SK-N-SH (cell line): ENCODE measurements around the gene LCA5L. TPM values are rescaled to one million over a fixed set of nuclear protein-coding genes. Genes with fewer than 3 reads are reported as not detected.

Experiments
- CTCF ChIA-PET: fragments of 300-600, 350-600 bp; formaldehyde crosslinking; extraction: SDS; loops from one replicate; lab custom pipeline; 2021; lab: Yijun Ruan, JAX
- POLR2A ChIA-PET: fragments of 350-600 bp; sonication (Branson Sonifier 250); formaldehyde crosslinking; extraction: SDS; loops from one replicate; lab custom pipeline; 2020; ENCODE audit warnings: antibody characterized with exemption, inconsistent platforms; lab: Yijun Ruan, JAX
- DNase-seq: peaks from one replicate; pipeline ENCODE4 v3.0.0; 2012
- H2AFZ ChIP-seq: fragments of 200-600 bp; sonication (generic); 2 replicates; pipeline ENCODE4 v1.8.1; 2016; ENCODE audit warnings: antibody characterized with exemption, mild to moderate bottlenecking, low read depth
- H3F3A ChIP-seq: fragments of 200-600 bp; sonication (generic); replicated peaks from 2 replicates; pipeline ENCODE3; 2016; ENCODE audit warnings: antibody characterized with exemption, mild to moderate bottlenecking; ENCODE audit not compliant: insufficient read depth
- H3K27ac ChIP-seq, 2 experiments: fragments of 200-500 bp in 1 of 2; fragments of 200-600 bp in 1 of 2; sonication (Bioruptor generic) in 1 of 2; sonication (generic), shearing (Covaris generic) in 1 of 2; 2 replicates each; pipeline versions ENCODE4 v1.5.1 to v1.6.1; 2014 to 2016; ENCODE audit warnings: low read depth in 2 of 2, inconsistent platforms in 1 of 2, low read length in 1 of 2, mild to moderate bottlenecking in 1 of 2, mixed read lengths in 1 of 2
- H3K27me3 ChIP-seq: fragments of 200-600 bp; sonication (generic), shearing (Covaris generic); 2 replicates; pipeline ENCODE4 v1.6.1; 2016; ENCODE audit warnings: mixed run types; ENCODE audit not compliant: insufficient read depth
- H3K36me3 ChIP-seq, 2 experiments: fragments of 200-500 bp in 1 of 2; fragments of 200-600 bp in 1 of 2; sonication (Bioruptor generic) in 1 of 2; sonication (generic) in 1 of 2; replicated peaks in 1 of 2; 2 replicates each; pipeline versions ENCODE3 to v1.5.1; 2014 to 2016; ENCODE audit warnings: low read length in 1 of 2, mild to moderate bottlenecking in 1 of 2; ENCODE audit not compliant: insufficient read depth in 2 of 2, control insufficient read depth in 1 of 2
- H3K4me1 ChIP-seq, 2 experiments: fragments of 200-500 bp in 1 of 2; fragments of 200-600 bp in 1 of 2; sonication (Bioruptor generic) in 1 of 2; sonication (generic), shearing (Covaris generic) in 1 of 2; 2 replicates each; pipeline versions ENCODE4 v1.5.1 to v1.6.1; 2014 to 2016; ENCODE audit warnings: low read depth in 1 of 2, low read length in 1 of 2, mixed run types in 1 of 2; ENCODE audit not compliant: insufficient read depth in 2 of 2, control insufficient read depth in 1 of 2
- H3K4me2 ChIP-seq: fragments of 200-600 bp; sonication (generic), shearing (Covaris generic); 2 replicates; pipeline ENCODE4 v1.6.1; 2017; ENCODE audit warnings: mixed run types
- H3K4me3 ChIP-seq, 2 experiments: fragments of 200-500 bp in 1 of 2; fragments of 200-600 bp in 1 of 2; sonication (Bioruptor generic) in 1 of 2; sonication (generic), shearing (Covaris generic) in 1 of 2; 2 replicates each; pipeline versions ENCODE4 v1.5.1 to v1.8.1; 2014 to 2016; ENCODE audit warnings: low read depth in 2 of 2, inconsistent platforms in 1 of 2, low read length in 1 of 2, mild to moderate bottlenecking in 1 of 2, mixed read lengths in 1 of 2, moderate library complexity in 1 of 2
- H3K79me2 ChIP-seq: fragments of 200-600 bp; sonication (generic); 2 replicates; pipeline ENCODE4 v1.8.1; 2017; ENCODE audit warnings: mild to moderate bottlenecking; ENCODE audit not compliant: insufficient read depth
- H3K9ac ChIP-seq: fragments of 200-600 bp; sonication (generic); 2 replicates; pipeline ENCODE4 v1.6.1; 2017; ENCODE audit warnings: mixed run types
- H3K9me2 ChIP-seq: fragments of 200-600 bp; sonication (generic); 2 replicates; pipeline ENCODE4 v1.6.1; 2017; ENCODE audit warnings: mixed run types
- H3K9me3 ChIP-seq: fragments of 200-600 bp; sonication (generic); 2 replicates; pipeline ENCODE4 v1.6.1; 2017; ENCODE audit warnings: mixed run types, mild to moderate bottlenecking, moderate library complexity
- H4K20me1 ChIP-seq: fragments of 200-600 bp; sonication (generic); 2 replicates; pipeline ENCODE4 v1.6.1; 2017; ENCODE audit warnings: mild to moderate bottlenecking, mixed run types; ENCODE audit not compliant: insufficient read depth
- CHD2 ChIP-seq: fragments of 150-350 bp; IDR thresholded peaks from 2 replicates; pipeline ENCODE4 v1.6.1; 2018; ENCODE audit warnings: low read length; ENCODE audit not compliant: partially characterized antibody
- CTCF ChIP-seq: fragments of 200-600 bp; sonication (generic); IDR thresholded peaks from 2 replicates; pipeline ENCODE4 v1.6.1; 2017; ENCODE audit warnings: antibody characterized with exemption, mild to moderate bottlenecking, moderate library complexity
- EP300 ChIP-seq, 2 experiments: IDR thresholded peaks; 2 replicates each; pipeline versions ENCODE4 v1.4.0 to v1.6.1; 2012; ENCODE audit warnings: borderline replicate concordance in 1 of 2, low read depth in 1 of 2, low read length in 1 of 2
- EZH2phosphoT487 ChIP-seq: fragments of 200-600 bp; sonication (generic); IDR thresholded peaks from 2 replicates; pipeline ENCODE4 v1.6.1; 2017; ENCODE audit warnings: low read depth, mixed run types, mild to moderate bottlenecking, antibody characterized with exemption, moderate library complexity, borderline replicate concordance
- FOSL2 ChIP-seq: IDR thresholded peaks from 2 replicates; pipeline ENCODE4 v1.4.0; 2012; ENCODE audit warnings: low read depth, mild to moderate bottlenecking, moderate library complexity, borderline replicate concordance
- FOXJ3 ChIP-seq: sonication (generic); formaldehyde crosslinking; IDR thresholded peaks from 2 replicates; pipeline ENCODE4 v1.5.1; 2020; ENCODE audit warnings: mild to moderate bottlenecking, missing genetic modification reagents
- FOXM1 ChIP-seq: IDR thresholded peaks from 2 replicates; pipeline ENCODE4 v1.4.0; 2012; ENCODE audit warnings: low read depth, mild to moderate bottlenecking
- GABPA ChIP-seq: IDR thresholded peaks from 2 replicates; pipeline ENCODE4 v1.4.0; 2012; ENCODE audit warnings: low read depth, mild to moderate bottlenecking
- MAX ChIP-seq: IDR thresholded peaks from 2 replicates; pipeline ENCODE4 v1.4.0; 2012; ENCODE audit warnings: low read depth
- MXI1 ChIP-seq: IDR thresholded peaks from 2 replicates; pipeline ENCODE4 v1.6.1; 2012; ENCODE audit warnings: mild to moderate bottlenecking, low read depth, low read length, improper control_type of control experiment
- NFIC ChIP-seq: IDR thresholded peaks from 2 replicates; pipeline ENCODE4 v1.4.0; 2012; ENCODE audit warnings: borderline replicate concordance
- POLR2AphosphoS5 ChIP-seq: IDR thresholded peaks from 2 replicates; pipeline ENCODE4 v1.6.1; 2012; ENCODE audit warnings: low read depth, low read length
- RCOR1 ChIP-seq: fragments of 150-350 bp; IDR thresholded peaks from 2 replicates; pipeline ENCODE4 v1.6.1; 2017; ENCODE audit warnings: antibody characterized with exemption, low read length
- REST ChIP-seq: IDR thresholded peaks from 2 replicates; pipeline ENCODE4 v1.6.1; 2012; ENCODE audit warnings: mild to moderate bottlenecking, low read depth, low read length, moderate library complexity
- RFX5 ChIP-seq: IDR thresholded peaks from 2 replicates; pipeline ENCODE4 v1.6.1; 2012; ENCODE audit warnings: mild to moderate bottlenecking, improper control_type of control experiment, low read length
- RXRA ChIP-seq: IDR thresholded peaks from 2 replicates; pipeline ENCODE4 v1.4.0; 2012; ENCODE audit warnings: low read depth, mild to moderate bottlenecking, borderline replicate concordance
- SIN3A ChIP-seq: IDR thresholded peaks from 2 replicates; pipeline ENCODE4 v1.6.1; 2012; ENCODE audit warnings: low read depth, mild to moderate bottlenecking, low read length, moderate library complexity, borderline replicate concordance
- TAF1 ChIP-seq: IDR thresholded peaks from 2 replicates; pipeline ENCODE4 v1.6.1; 2012; ENCODE audit warnings: low read depth, mild to moderate bottlenecking, low read length, moderate library complexity, borderline replicate concordance
- WGBS: methylation state at CpG from one replicate; pipeline ENCODE4 v1.1.6; 2017; ENCODE audit warnings: low lambda C conversion rate; 5-methylcytosine and 5-hydroxymethylcytosine counted together
- polyA plus RNA-seq, 3 experiments: library from polyadenylated mRNA; depleted of rRNA; stranded (reverse); fragments of >200 nt; gene quantifications; 2 replicates each; pipeline ENCODE4 v1.2.3, GENCODE V29; 2012
- TF ChIP-seq, protein P1 (sequence below): fragments of 150-350 bp; IDR thresholded peaks from 2 replicates; pipeline ENCODE4 v1.6.1; 2017; ENCODE audit warnings: antibody characterized with exemption, low read length, low read depth, borderline replicate concordance
- TF ChIP-seq, protein P2 (sequence below): IDR thresholded peaks from 2 replicates; pipeline ENCODE4 v1.4.0; 2012; ENCODE audit warnings: low read depth, borderline replicate concordance

LCA5L gene
- polyA plus RNA-seq, 1 of the 3 experiments (the other 2 are of a cell fraction): 0.74 TPM

DNA sequence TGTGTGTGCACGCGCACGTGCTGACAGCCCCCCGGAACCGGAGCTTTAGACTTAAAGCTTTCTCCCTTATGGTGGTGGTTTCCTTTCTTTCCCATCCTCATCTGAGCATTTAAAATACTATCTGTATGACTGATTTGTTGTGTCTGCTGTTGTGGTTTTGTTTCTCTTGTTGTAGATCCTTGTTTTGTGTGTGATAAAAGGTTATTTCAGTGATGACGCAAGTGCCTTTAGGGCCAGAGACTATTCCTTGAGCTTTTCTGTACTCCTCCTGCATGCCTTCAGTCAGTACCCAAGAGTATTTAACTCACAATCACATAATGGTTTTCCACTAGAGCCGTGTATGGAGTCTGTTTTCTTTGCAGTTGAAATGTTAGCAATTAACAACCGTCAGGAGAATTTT is 45.4 kb downstream of the LCA5L start:
- Histone ChIP-seq H3K36me3 (peaks cover 0 to 15% of the 10 kb centered on the region in 2 experiments), H3K4me2 (no peak overlapping the region), H3K9ac (no peak overlapping the region), H2AFZ (no peak overlapping the region), H3K4me3 (no peak overlapping the region), H3K9me2 (no peaks in the 10 kb centered on the region), H4K20me1 (no peaks in the 10 kb centered on the region), H3F3A (no peaks in the 10 kb centered on the region), H3K27me3 (no peaks in the 10 kb centered on the region), H3K79me2 (no peaks in the 10 kb centered on the region), H3K4me1 (no peaks in the 10 kb centered on the region; a peak in 1 of 4 replicates), H3K27ac (no peak overlapping the region), H3K9me3 (no peaks in the 10 kb centered on the region)
- 80% methylated on average over 8 of the region's 8 CpGs for WGBS
- ChIA-PET CTCF (interaction anchor here (0.6 to 1.0 kb wide), 3 partner anchors 8 to 275 kb away, joined by 3 read pairs; no protein-coding TSS in a partner anchor), POLR2A (interaction anchor here (0.8 kb wide), 1 partner anchor 13 kb away, joined by 3 read pairs; no protein-coding TSS in a partner anchor)
- TF ChIP-seq NFIC (no peak), EP300 (IDR thresholded peaks at IDR 0.05; ENCODE audit: borderline replicate concordance in 1 of 2, low read depth in 1 of 2, low read length in 1 of 2) (no peak), RFX5 (no peak), FOSL2 (no peak), MAX (no peak), FOXM1 (no peak), CTCF (no peak), RCOR1 (no peak), CHD2 (no peak), MXI1 (no peak), TAF1 (no peak), EZH2phosphoT487 (no peak), GABPA (no peak), RXRA (no peak), REST (no peak), POLR2AphosphoS5 (no peak), FOXJ3 (CRISPR knock-in tag) (no peak), SIN3A (no peak)
- TF ChIP-seq, protein P1, sequence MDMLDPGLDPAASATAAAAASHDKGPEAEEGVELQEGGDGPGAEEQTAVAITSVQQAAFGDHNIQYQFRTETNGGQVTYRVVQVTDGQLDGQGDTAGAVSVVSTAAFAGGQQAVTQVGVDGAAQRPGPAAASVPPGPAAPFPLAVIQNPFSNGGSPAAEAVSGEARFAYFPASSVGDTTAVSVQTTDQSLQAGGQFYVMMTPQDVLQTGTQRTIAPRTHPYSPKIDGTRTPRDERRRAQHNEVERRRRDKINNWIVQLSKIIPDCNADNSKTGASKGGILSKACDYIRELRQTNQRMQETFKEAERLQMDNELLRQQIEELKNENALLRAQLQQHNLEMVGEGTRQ: no peak
- TF ChIP-seq, protein P2, sequence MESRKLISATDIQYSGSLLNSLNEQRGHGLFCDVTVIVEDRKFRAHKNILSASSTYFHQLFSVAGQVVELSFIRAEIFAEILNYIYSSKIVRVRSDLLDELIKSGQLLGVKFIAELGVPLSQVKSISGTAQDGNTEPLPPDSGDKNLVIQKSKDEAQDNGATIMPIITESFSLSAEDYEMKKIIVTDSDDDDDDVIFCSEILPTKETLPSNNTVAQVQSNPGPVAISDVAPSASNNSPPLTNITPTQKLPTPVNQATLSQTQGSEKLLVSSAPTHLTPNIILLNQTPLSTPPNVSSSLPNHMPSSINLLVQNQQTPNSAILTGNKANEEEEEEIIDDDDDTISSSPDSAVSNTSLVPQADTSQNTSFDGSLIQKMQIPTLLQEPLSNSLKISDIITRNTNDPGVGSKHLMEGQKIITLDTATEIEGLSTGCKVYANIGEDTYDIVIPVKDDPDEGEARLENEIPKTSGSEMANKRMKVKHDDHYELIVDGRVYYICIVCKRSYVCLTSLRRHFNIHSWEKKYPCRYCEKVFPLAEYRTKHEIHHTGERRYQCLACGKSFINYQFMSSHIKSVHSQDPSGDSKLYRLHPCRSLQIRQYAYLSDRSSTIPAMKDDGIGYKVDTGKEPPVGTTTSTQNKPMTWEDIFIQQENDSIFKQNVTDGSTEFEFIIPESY: no peak
- DNase-seq: no peak
